IMR-90 (cell line): ENCODE data around the gene SH3RF3. TPM values are rescaled to one million over a fixed set of nuclear protein-coding genes. Genes with fewer than 3 reads are reported as not detected.

Experiments
- ATAC-seq: fragments of 200-7000 bp; cut with Tn5 transposase; 2 replicates; pipeline ENCODE4 v1.9.1; 2020; ENCODE audit warnings: low read depth, mild to moderate bottlenecking, moderate library complexity
- BruUV-seq: library from RNA; stranded (reverse); fragments of 400-500 nt; replicated peaks from 2 replicates; lab custom pipeline; 2021; lab: Mats Ljungman, UMichigan
- CTCF ChIA-PET: fragments of 300-600 bp; formaldehyde crosslinking; extraction: SDS; loops from one replicate; lab custom pipeline; 2021; ENCODE audit warnings: antibody characterized with exemption; lab: Yijun Ruan, JAX
- POLR2A ChIA-PET: fragments of 300-600 bp; sonication (Branson Sonifier 250); formaldehyde crosslinking; loops from one replicate; lab custom pipeline; 2022; ENCODE audit warnings: antibody characterized with exemption; ENCODE audit not compliant: unreplicated experiment; lab: Charles Lee
- DNase-seq: peaks from one replicate; pipeline ENCODE4 v3.0.0; 2013
- H2AFZ ChIP-seq: replicated peaks from 2 replicates; pipeline ENCODE3; 2013; ENCODE audit warnings: low read length, mild to moderate bottlenecking; ENCODE audit not compliant: poor library complexity
- H2AK5ac ChIP-seq: 2 replicates; pipeline ENCODE4 v1.6.1; 2013; ENCODE audit warnings: low read depth, low read length, inconsistent platforms
- H2AK9ac ChIP-seq: replicated peaks from 2 replicates; pipeline ENCODE3; 2013; ENCODE audit warnings: mild to moderate bottlenecking, low read depth, low read length, moderate library complexity; ENCODE audit not compliant: poor library complexity
- H2BK120ac ChIP-seq: 2 replicates; pipeline ENCODE4 v1.6.1; 2013; ENCODE audit warnings: low read depth, low read length, inconsistent platforms
- H2BK15ac ChIP-seq: 3 replicates; pipeline ENCODE4 v1.6.1; 2013; ENCODE audit warnings: low read depth, low read length, inconsistent platforms
- H2BK20ac ChIP-seq: 2 replicates; pipeline ENCODE4 v1.6.1; 2013; ENCODE audit warnings: low read depth, mild to moderate bottlenecking, inconsistent platforms, low read length, moderate library complexity
- H2BK5ac ChIP-seq: 2 replicates; pipeline ENCODE4 v1.6.1; 2013; ENCODE audit warnings: mild to moderate bottlenecking, low read depth, low read length, inconsistent platforms; ENCODE audit not compliant: poor library complexity, severe bottlenecking
- H3K14ac ChIP-seq: replicated peaks from 2 replicates; pipeline ENCODE4 v1.6.1; 2013; ENCODE audit warnings: low read depth, low read length, inconsistent platforms
- H3K18ac ChIP-seq: 2 replicates; pipeline ENCODE4 v1.6.1; 2013; ENCODE audit warnings: low read depth, low read length, control low read depth
- H3K23ac ChIP-seq: 2 replicates; pipeline ENCODE4 v1.6.1; 2013; ENCODE audit warnings: low read depth, low read length, inconsistent platforms
- H3K27ac ChIP-seq: 2 replicates; pipeline ENCODE4 v1.5.1; 2013; ENCODE audit warnings: mild to moderate bottlenecking, control low read depth, low read length; ENCODE audit not compliant: insufficient read depth
- H3K27me3 ChIP-seq: 2 replicates; pipeline ENCODE4 v1.6.1; 2013; ENCODE audit warnings: low read length; ENCODE audit not compliant: control insufficient read depth, insufficient read depth
- H3K36me3 ChIP-seq: 2 replicates; pipeline ENCODE4 v1.6.1; 2013; ENCODE audit warnings: low read length, mixed read lengths; ENCODE audit not compliant: control insufficient read depth, insufficient read depth
- H3K4ac ChIP-seq: 2 replicates; pipeline ENCODE4 v1.6.1; 2013; ENCODE audit warnings: low read depth, low read length, inconsistent platforms
- H3K4me1 ChIP-seq: 2 replicates; pipeline ENCODE4 v1.6.1; 2013; ENCODE audit warnings: low read length, mixed read lengths; ENCODE audit not compliant: control insufficient read depth, insufficient read depth
- H3K4me2 ChIP-seq: 2 replicates; pipeline ENCODE4 v1.6.1; 2013; ENCODE audit warnings: low read depth, mild to moderate bottlenecking, control low read depth, low read length, moderate library complexity
- H3K4me3 ChIP-seq: 2 replicates; pipeline ENCODE4 v1.5.1; 2013; ENCODE audit warnings: low read depth, mild to moderate bottlenecking, control low read depth, low read length, moderate library complexity; ENCODE audit not compliant: insufficient read depth
- H3K56ac ChIP-seq: 2 replicates; pipeline ENCODE4 v1.6.1; 2013; ENCODE audit warnings: low read length, inconsistent platforms; ENCODE audit not compliant: insufficient read depth; ENCODE audit errors: extremely low read depth
- H3K79me1 ChIP-seq, 2 experiments: 2 replicates each; pipeline ENCODE4 v1.6.1; 2013; ENCODE audit warnings: low read length in 2 of 2, inconsistent platforms in 1 of 2, low read depth in 1 of 2
- H3K9ac ChIP-seq: 2 replicates; pipeline ENCODE4 v1.6.1; 2013; ENCODE audit warnings: low read depth, low read length, control low read depth
- H3K9me1 ChIP-seq: 2 replicates; pipeline ENCODE4 v1.6.1; 2013; ENCODE audit warnings: low read length, inconsistent platforms; ENCODE audit not compliant: insufficient read depth
- H3K9me3 ChIP-seq: 2 replicates; pipeline ENCODE4 v1.6.1; 2013; ENCODE audit warnings: low read length; ENCODE audit not compliant: control insufficient read depth, insufficient read depth
- H4K20me1 ChIP-seq: 2 replicates; pipeline ENCODE4 v1.6.1; 2013; ENCODE audit warnings: low read length, inconsistent platforms; ENCODE audit not compliant: insufficient read depth
- H4K5ac ChIP-seq: 2 replicates; pipeline ENCODE4 v1.6.1; 2013; ENCODE audit warnings: mild to moderate bottlenecking, low read depth, low read length, control low read depth
- H4K8ac ChIP-seq, 2 experiments: 2 replicates each; pipeline ENCODE4 v1.6.1; 2013; ENCODE audit warnings: low read depth in 2 of 2, low read length in 2 of 2, control low read depth in 1 of 2, inconsistent platforms in 1 of 2
- H4K91ac ChIP-seq: 2 replicates; pipeline ENCODE4 v1.6.1; 2013; ENCODE audit warnings: low read depth, low read length, inconsistent platforms; ENCODE audit not compliant: insufficient read depth
- BHLHE40 ChIP-seq: fragments of 150-350 bp; IDR thresholded peaks from 2 replicates; pipeline ENCODE4 v1.6.1; 2016; ENCODE audit warnings: mild to moderate bottlenecking, low read depth, low read length
- CEBPB ChIP-seq: IDR thresholded peaks from 2 replicates; pipeline ENCODE4 v1.6.1; 2012; ENCODE audit warnings: low read depth, low read length, improper control_type of control experiment
- CHD1 ChIP-seq: IDR thresholded peaks from 2 replicates; pipeline ENCODE4 v1.6.1; 2012; ENCODE audit warnings: low read depth, low read length, improper control_type of control experiment
- ELK1 ChIP-seq: fragments of 150-350 bp; IDR thresholded peaks from 2 replicates; pipeline ENCODE4 v1.6.1; 2016; ENCODE audit warnings: low read depth, mild to moderate bottlenecking, low read length, moderate library complexity, borderline replicate concordance
- FOS ChIP-seq: fragments of 150-350 bp; IDR thresholded peaks from 2 replicates; pipeline ENCODE4 v1.6.1; 2016; ENCODE audit warnings: low read depth, low read length
- MAFK ChIP-seq: IDR thresholded peaks from 2 replicates; pipeline ENCODE4 v1.6.1; 2012; ENCODE audit warnings: low read depth, low read length, improper control_type of control experiment
- MAZ ChIP-seq: IDR thresholded peaks from 2 replicates; pipeline ENCODE4 v1.6.1; 2012; ENCODE audit warnings: low read depth, mild to moderate bottlenecking, low read length, improper control_type of control experiment, moderate library complexity, borderline replicate concordance
- MXI1 ChIP-seq: IDR thresholded peaks from 2 replicates; pipeline ENCODE4 v1.6.1; 2012; ENCODE audit warnings: low read depth, mild to moderate bottlenecking, low read length, moderate library complexity, borderline replicate concordance
- NFE2L2 ChIP-seq: fragments of 150-350 bp; IDR thresholded peaks from 2 replicates; pipeline ENCODE4 v1.6.1; 2016; ENCODE audit warnings: low read depth, mild to moderate bottlenecking, low read length
- POLR2A ChIP-seq: IDR thresholded peaks from 2 replicates; pipeline ENCODE4 v1.6.1; 2012; ENCODE audit warnings: mild to moderate bottlenecking, low read depth, low read length
- RAD21 ChIP-seq: IDR thresholded peaks from 2 replicates; pipeline ENCODE4 v1.6.1; 2012; ENCODE audit warnings: low read length, improper control_type of control experiment
- RCOR1 ChIP-seq: IDR thresholded peaks from 2 replicates; pipeline ENCODE4 v1.6.1; 2012; ENCODE audit warnings: mild to moderate bottlenecking, low read length, improper control_type of control experiment; ENCODE audit not compliant: insufficient replicate concordance
- RFX5 ChIP-seq: IDR thresholded peaks from 2 replicates; pipeline ENCODE4 v1.8.0; 2012; ENCODE audit warnings: low read depth, mild to moderate bottlenecking, low read length, moderate library complexity
- SMC3 ChIP-seq: fragments of 150-350 bp; IDR thresholded peaks from 2 replicates; pipeline ENCODE4 v1.6.1; 2016; ENCODE audit warnings: low read depth, mild to moderate bottlenecking, antibody characterized with exemption, low read length, moderate library complexity
- WGBS, 2 experiments: methylation state at CpG; one replicate each; pipeline versions ENCODE4 v1.1.5 to v1.1.7; 2013; ENCODE audit warnings: missing lambda C conversion rate in 2 of 2; ENCODE audit not compliant: insufficient read length in 1 of 2; ENCODE audit errors: extremely low coverage in 2 of 2; 5-methylcytosine and 5-hydroxymethylcytosine counted together
- dilution Hi-C: fragments of 300-500 bp; cut with HindIII; formaldehyde crosslinking; loops from one replicate; pipeline ENCODE4 v1.14.3; 2018; ENCODE audit warnings: low sequenced_read_pairs; ENCODE audit not compliant: unreplicated experiment
- in situ Hi-C: fragments of 300-500 bp; cut with MboI; formaldehyde crosslinking; loops from 3 replicates; pipeline ENCODE4 v1.14.3; 2019; ENCODE audit warnings: low sequenced_read_pairs, inconsistent platforms, mixed read lengths
- intact Hi-C: fragments of 100-400 bp; cut with micrococcal nuclease; formaldehyde crosslinking; loops from 2 replicates; pipeline ENCODE4 v1.10.0; 2022
- polyA plus RNA-seq, 3 experiments: library from polyadenylated mRNA; depleted of rRNA; stranded (reverse); fragments of >200 nt; gene quantifications; 2 replicates each; pipeline ENCODE4 v1.2.3, GENCODE V29; 2012; ENCODE audit warnings: low replicate concordance in 1 of 3
- total RNA-seq: library from RNA; depleted of rRNA; stranded (reverse); fragments of >200 nt; gene quantifications from 2 replicates; pipeline ENCODE4 v1.2.3, GENCODE V29; 2012
- TF ChIP-seq, protein P1 (sequence below): conservative IDR thresholded peaks from 2 replicates; pipeline ENCODE4 v1.5.1; 2012; ENCODE audit warnings: mild to moderate bottlenecking, low read depth, low read length, improper control_type of control experiment
- TF ChIP-seq, protein P2 (sequence below): fragments of 150-350 bp; IDR thresholded peaks from 2 replicates; pipeline ENCODE4 v1.6.1; 2017; ENCODE audit warnings: mild to moderate bottlenecking, antibody characterized with exemption, low read length, low read depth

The SH3RF3 gene
- total and polyA plus RNA-seq, 2 of the 4 experiments (the other 2 are of a cell fraction) = 3.4 to 5.3 TPM

DNA sequence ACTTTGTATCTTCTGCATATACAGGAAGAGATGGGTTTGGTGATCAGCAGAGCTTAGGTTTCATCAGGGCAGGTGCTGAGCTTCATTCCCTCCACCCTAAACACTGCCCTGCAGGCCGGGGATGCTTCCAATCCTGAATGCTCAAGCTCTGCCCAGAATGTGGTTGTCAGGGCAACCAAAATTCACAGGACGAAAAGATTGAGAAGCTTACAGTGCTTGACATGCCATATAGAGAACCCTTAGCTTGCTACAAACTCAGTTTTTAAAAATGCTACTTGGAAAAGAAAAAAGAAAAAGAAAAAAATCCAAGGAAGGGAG is 65.6 kb downstream of the SH3RF3 start:
- H3K23ac ChIP-seq = no peak overlapping the region
- ChIA-PET CTCF (interaction anchor here (1.1 kb wide), 1 partner anchor 67 kb away, joined by 4 read pairs; no protein-coding TSS in a partner anchor), POLR2A (no interaction called here)
- no peak overlapping the region for H2BK120ac ChIP-seq
- intact Hi-C loops (no loop called here), dilution Hi-C loops (no loop called here), in situ Hi-C loops (no loop called here)
- no peak overlapping the region for H2AFZ ChIP-seq
- DNase-seq (no peak), ATAC-seq (no peak)
- no peak overlapping the region for H3K4ac ChIP-seq
- no peak overlapping the region for H4K8ac ChIP-seq
- no peak overlapping the region for H4K5ac ChIP-seq
- H2AK9ac ChIP-seq = no peak overlapping the region
- no peak for TF ChIP-seq RAD21
- TF ChIP-seq, protein P1, sequence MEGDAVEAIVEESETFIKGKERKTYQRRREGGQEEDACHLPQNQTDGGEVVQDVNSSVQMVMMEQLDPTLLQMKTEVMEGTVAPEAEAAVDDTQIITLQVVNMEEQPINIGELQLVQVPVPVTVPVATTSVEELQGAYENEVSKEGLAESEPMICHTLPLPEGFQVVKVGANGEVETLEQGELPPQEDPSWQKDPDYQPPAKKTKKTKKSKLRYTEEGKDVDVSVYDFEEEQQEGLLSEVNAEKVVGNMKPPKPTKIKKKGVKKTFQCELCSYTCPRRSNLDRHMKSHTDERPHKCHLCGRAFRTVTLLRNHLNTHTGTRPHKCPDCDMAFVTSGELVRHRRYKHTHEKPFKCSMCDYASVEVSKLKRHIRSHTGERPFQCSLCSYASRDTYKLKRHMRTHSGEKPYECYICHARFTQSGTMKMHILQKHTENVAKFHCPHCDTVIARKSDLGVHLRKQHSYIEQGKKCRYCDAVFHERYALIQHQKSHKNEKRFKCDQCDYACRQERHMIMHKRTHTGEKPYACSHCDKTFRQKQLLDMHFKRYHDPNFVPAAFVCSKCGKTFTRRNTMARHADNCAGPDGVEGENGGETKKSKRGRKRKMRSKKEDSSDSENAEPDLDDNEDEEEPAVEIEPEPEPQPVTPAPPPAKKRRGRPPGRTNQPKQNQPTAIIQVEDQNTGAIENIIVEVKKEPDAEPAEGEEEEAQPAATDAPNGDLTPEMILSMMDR = no peak
- no peak for TF ChIP-seq CEBPB
- TF ChIP-seq MAZ = no peak
- TF ChIP-seq ELK1 = no peak
- no peak for TF ChIP-seq SMC3
- no peak for TF ChIP-seq RCOR1
- no peak for TF ChIP-seq MXI1
- no peak for TF ChIP-seq FOS
- no peak for TF ChIP-seq BHLHE40
- no peak for TF ChIP-seq RFX5
- TF ChIP-seq MAFK = no peak
- TF ChIP-seq NFE2L2 = no peak
- no peak for TF ChIP-seq POLR2A
- TF ChIP-seq, protein P2, sequence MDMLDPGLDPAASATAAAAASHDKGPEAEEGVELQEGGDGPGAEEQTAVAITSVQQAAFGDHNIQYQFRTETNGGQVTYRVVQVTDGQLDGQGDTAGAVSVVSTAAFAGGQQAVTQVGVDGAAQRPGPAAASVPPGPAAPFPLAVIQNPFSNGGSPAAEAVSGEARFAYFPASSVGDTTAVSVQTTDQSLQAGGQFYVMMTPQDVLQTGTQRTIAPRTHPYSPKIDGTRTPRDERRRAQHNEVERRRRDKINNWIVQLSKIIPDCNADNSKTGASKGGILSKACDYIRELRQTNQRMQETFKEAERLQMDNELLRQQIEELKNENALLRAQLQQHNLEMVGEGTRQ = no peak
- no peak for TF ChIP-seq CHD1
- H3K9ac ChIP-seq = no peak overlapping the region
- H3K36me3 ChIP-seq = no peaks in the 10 kb centered on the region
- H3K27ac ChIP-seq = no peak overlapping the region
- H3K18ac ChIP-seq = no peak overlapping the region
- H3K4me1 ChIP-seq = peaks cover 8% of the 10 kb centered on the region
- H3K56ac ChIP-seq = no peak overlapping the region
- no peak overlapping the region for H3K4me2 ChIP-seq
- H2BK20ac ChIP-seq = no peak overlapping the region
- H3K4me3 ChIP-seq = no peak overlapping the region
- peaks cover 35% of the 10 kb centered on the region for H3K9me1 ChIP-seq
- peaks cover 56 to 88% of the 10 kb centered on the region in 2 experiments for H3K79me1 ChIP-seq
- WGBS, 2 experiments = no CpG with 5 or more reads among the region's 2 CpGs
- no peak overlapping the region for H2AK5ac ChIP-seq
- no peak overlapping the region for H4K91ac ChIP-seq
- no TSS peak for BruUV-seq
- no peaks in the 10 kb centered on the region for H3K9me3 ChIP-seq
- H2BK5ac ChIP-seq = no peak overlapping the region
- no peak overlapping the region for H2BK15ac ChIP-seq
- no peak overlapping the region for H3K14ac ChIP-seq
- H3K27me3 ChIP-seq = no peaks in the 10 kb centered on the region
- peaks cover 71% of the 10 kb centered on the region for H4K20me1 ChIP-seq
